ENCODE measurements around the gene EPHA8. TPM values are rescaled to one million over a fixed set of nuclear protein-coding genes. Genes with fewer than 3 reads are reported as not detected.

The EPHA8 gene
- total RNA-seq, 1 donor from 2014 or later, result not detected

DNA sequence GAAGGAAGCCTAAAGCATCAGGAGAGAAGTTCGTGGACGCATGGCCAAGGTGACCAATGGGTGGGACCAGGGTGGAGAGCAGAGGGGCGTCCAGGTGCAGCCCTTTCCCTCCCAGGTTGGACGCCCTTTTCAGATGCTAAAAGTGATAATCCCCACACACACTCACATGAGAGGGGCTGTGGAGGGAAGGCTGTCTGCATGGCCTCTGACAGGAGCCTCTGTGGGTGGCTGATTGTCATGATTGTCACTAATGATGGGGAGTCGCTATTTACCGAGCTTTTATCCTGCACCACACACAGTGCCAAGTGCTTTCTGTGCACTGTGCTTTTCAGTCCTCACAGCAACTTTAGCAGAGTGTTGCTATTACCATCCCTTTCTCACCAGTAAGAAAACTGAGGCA, 46.0 kb downstream of the EPHA8 start:
- Histone ChIP-seq H3K9ac (no peak overlapping the region), H3K4me1 (no peaks in the 10 kb centered on the region), H3K27me3 (peaks cover 78% of the 10 kb centered on the region), H4K20me1 (ENCODE audit: low read depth) (peaks cover 51% of the 10 kb centered on the region), H3F3A (ENCODE audit: low read depth) (no peaks in the 10 kb centered on the region), H3K9me3 (ENCODE audit: low read depth) (no peaks in the 10 kb centered on the region), H3K36me3 (no peaks in the 10 kb centered on the region), H3K4me2 (no peak overlapping the region), H3K4me3 (no peak overlapping the region), H2AFZ (replicated peaks) (no peak overlapping the region), H3K79me2 (ENCODE audit: low read depth) (no peaks in the 10 kb centered on the region), H3K27ac (no peak overlapping the region)
- H3K4me1 Mint-ChIP-seq, result no peaks in the 10 kb centered on the region
- TF ChIP-seq EZH2phosphoT487 (IDR thresholded peaks at IDR 0.05) (no peak), EZH2 (IDR thresholded peaks at IDR 0.05) (no peak), CTCF (IDR thresholded peaks at IDR 0.05) (no peak)
- H3K9me3 Mint-ChIP-seq, result no peaks in the 10 kb centered on the region
- no peak overlapping the region for H3K27ac Mint-ChIP-seq
- no peaks in the 10 kb centered on the region for H3K36me3 Mint-ChIP-seq
- H3K4me3 Mint-ChIP-seq, result no peak overlapping the region
- DNase-seq (ENCODE audit: low spot score), result no peak
- H3K27me3 Mint-ChIP-seq (ENCODE audit: insufficient read depth, low read depth), result peaks cover 50% of the 10 kb centered on the region

DNA sequence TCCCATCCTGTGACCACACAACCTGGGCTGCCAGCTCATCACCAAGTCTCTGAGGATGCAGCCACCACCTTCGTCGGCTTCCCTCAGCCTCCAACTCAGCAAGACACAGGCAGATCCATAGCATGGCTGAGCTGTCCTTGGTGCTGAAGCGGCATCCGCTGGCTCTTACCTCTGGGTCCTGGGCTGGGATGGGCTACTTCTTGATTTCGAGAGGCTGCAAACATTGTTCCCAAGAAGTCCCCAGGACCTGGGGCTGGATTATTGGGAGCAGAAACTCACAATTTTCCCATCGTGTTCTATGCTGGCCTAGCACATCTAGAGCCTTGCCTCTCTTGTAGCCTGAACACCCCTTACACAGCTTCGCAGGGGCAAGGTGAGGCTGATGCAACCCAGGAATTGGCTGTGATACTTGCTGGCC, 48.2 kb downstream of the EPHA8 start:
- H2AFZ ChIP-seq (replicated peaks), result no peak overlapping the region
- no peak for TF ChIP-seq EZH2 (IDR thresholded peaks at IDR 0.05)
- TF ChIP-seq EZH2phosphoT487 (IDR thresholded peaks at IDR 0.05), result no peak
- TF ChIP-seq CTCF (IDR thresholded peaks at IDR 0.05), result no peak
- H3K36me3 ChIP-seq, result no peaks in the 10 kb centered on the region
- Mint-ChIP-seq H3K27me3 (ENCODE audit: insufficient read depth, low read depth) (peaks cover 47% of the 10 kb centered on the region), H3K4me1 (no peaks in the 10 kb centered on the region), H3K9me3 (no peaks in the 10 kb centered on the region), H3K36me3 (no peaks in the 10 kb centered on the region), H3K27ac (no peak overlapping the region), H3K4me3 (peak overlapping the region; percentile 13)
- H4K20me1 ChIP-seq (ENCODE audit: low read depth), result peaks cover 53% of the 10 kb centered on the region
- H3K27ac ChIP-seq, result no peak overlapping the region
- DNase-seq (ENCODE audit: low spot score), result peak; percentile 93
- peaks cover 77% of the 10 kb centered on the region for H3K27me3 ChIP-seq
- no peaks in the 10 kb centered on the region for H3K4me1 ChIP-seq
- no peaks in the 10 kb centered on the region for H3F3A ChIP-seq (ENCODE audit: low read depth)
- no peaks in the 10 kb centered on the region for H3K9me3 ChIP-seq (ENCODE audit: low read depth)
- no peak overlapping the region for H3K9ac ChIP-seq
- H3K4me2 ChIP-seq, result no peak overlapping the region
- H3K4me3 ChIP-seq, result no peak overlapping the region
- H3K79me2 ChIP-seq (ENCODE audit: low read depth), result no peaks in the 10 kb centered on the region

- Histone ChIP-seq H3K27me3 (peaks cover 63% of the 10 kb centered on the region), H3K4me2 (no peak overlapping the region), H3K9me3 (ENCODE audit: low read depth) (no peaks in the 10 kb centered on the region), H3K4me3 (no peak overlapping the region), H2AFZ (replicated peaks) (no peak overlapping the region), H3K4me1 (no peaks in the 10 kb centered on the region), H3K27ac (no peak overlapping the region), H3K79me2 (ENCODE audit: low read depth) (no peaks in the 10 kb centered on the region), H3K36me3 (no peaks in the 10 kb centered on the region), H3K9ac (no peak overlapping the region), H4K20me1 (ENCODE audit: low read depth) (peaks cover 47% of the 10 kb centered on the region), H3F3A (ENCODE audit: low read depth) (no peaks in the 10 kb centered on the region)
- no peaks in the 10 kb centered on the region for H3K36me3 Mint-ChIP-seq
- TF ChIP-seq CTCF (IDR thresholded peaks at IDR 0.05), result no peak
- TF ChIP-seq EZH2 (IDR thresholded peaks at IDR 0.05), result no peak
- no peak for TF ChIP-seq EZH2phosphoT487 (IDR thresholded peaks at IDR 0.05)
- H3K4me1 Mint-ChIP-seq, result no peaks in the 10 kb centered on the region
- no peak for DNase-seq (ENCODE audit: low spot score)
- H3K27me3 Mint-ChIP-seq (ENCODE audit: insufficient read depth, low read depth), result peaks cover 47% of the 10 kb centered on the region
- H3K27ac Mint-ChIP-seq, result no peak overlapping the region
- H3K9me3 Mint-ChIP-seq, result no peaks in the 10 kb centered on the region
- peak overlapping the region; percentile 38 for H3K4me3 Mint-ChIP-seq
These were observed 49.6 kb downstream of the EPHA8 start for GRCh38 chr1:22612671-22613571.
